ENCODE measurements around the gene DIAPH1.

Gene DIAPH1

DNA sequence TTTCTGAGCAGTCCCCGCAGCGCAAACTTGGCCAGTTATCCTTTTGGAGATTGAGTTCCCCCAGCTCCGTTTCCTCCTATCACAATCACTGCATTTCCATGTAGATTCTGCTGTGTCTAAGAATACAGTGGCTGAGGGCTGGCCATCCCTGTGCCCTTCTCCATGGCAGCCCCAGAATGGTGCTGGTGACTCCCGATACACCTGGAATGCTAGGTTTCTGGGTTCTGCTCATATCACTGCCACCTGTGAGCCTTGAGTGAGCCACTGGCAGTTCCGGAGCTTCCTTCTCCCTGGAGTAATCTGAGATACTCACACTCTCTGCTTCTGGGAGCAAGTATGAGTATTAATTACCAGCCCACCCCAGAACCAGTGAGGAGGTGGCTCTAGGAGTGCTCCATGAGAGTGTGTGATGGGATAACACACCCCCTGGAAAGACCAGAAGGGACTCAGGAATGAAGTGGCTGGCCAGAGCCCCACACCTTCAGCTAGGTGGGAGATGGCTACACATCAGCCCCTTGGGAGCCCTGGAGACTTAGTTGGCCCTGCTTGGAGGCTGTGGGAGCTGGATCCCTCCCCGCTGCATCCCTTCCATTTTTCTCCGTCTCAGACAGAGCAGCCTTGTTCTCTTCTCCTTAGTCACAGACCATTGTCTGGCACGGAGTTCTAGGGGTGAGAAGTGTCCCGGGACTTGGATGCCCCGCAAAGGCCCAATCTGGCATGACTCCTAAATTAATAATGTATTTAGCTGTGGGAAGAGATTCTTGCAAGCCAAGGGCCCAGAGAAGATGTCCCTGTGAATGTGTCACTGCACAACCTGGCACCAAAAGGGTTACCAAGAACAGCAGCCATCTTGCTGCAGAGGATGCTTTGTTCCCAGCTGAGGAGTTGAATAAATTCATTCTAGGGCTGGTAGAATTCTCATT, 125.0 kb downstream of the DIAPH1 start:
- DNase-seq (ENCODE audit: low spot score) (no peak), ATAC-seq (ENCODE audit: low read depth) (no peak)
- Histone ChIP-seq H3K27ac (ENCODE audit: poor library complexity, severe bottlenecking) (no peak overlapping the region), H3K4me3 (ENCODE audit: severe bottlenecking) (no peak overlapping the region), H3K36me3 (ENCODE audit: low read depth) (no peaks in the 10 kb centered on the region), H3K27me3 (ENCODE audit: insufficient read depth, poor library complexity, severe bottlenecking) (no peaks in the 10 kb centered on the region), H3K4me1 (ENCODE audit: insufficient read depth, poor library complexity, severe bottlenecking) (peaks cover 11% of the 10 kb centered on the region), H3K9me3 (ENCODE audit: severe bottlenecking) (no peaks in the 10 kb centered on the region)
- TF ChIP-seq, protein P1, sequence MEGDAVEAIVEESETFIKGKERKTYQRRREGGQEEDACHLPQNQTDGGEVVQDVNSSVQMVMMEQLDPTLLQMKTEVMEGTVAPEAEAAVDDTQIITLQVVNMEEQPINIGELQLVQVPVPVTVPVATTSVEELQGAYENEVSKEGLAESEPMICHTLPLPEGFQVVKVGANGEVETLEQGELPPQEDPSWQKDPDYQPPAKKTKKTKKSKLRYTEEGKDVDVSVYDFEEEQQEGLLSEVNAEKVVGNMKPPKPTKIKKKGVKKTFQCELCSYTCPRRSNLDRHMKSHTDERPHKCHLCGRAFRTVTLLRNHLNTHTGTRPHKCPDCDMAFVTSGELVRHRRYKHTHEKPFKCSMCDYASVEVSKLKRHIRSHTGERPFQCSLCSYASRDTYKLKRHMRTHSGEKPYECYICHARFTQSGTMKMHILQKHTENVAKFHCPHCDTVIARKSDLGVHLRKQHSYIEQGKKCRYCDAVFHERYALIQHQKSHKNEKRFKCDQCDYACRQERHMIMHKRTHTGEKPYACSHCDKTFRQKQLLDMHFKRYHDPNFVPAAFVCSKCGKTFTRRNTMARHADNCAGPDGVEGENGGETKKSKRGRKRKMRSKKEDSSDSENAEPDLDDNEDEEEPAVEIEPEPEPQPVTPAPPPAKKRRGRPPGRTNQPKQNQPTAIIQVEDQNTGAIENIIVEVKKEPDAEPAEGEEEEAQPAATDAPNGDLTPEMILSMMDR (IDR thresholded peaks at IDR 0.05; ENCODE audit: poor library complexity, severe bottlenecking) = no peak

DNA sequence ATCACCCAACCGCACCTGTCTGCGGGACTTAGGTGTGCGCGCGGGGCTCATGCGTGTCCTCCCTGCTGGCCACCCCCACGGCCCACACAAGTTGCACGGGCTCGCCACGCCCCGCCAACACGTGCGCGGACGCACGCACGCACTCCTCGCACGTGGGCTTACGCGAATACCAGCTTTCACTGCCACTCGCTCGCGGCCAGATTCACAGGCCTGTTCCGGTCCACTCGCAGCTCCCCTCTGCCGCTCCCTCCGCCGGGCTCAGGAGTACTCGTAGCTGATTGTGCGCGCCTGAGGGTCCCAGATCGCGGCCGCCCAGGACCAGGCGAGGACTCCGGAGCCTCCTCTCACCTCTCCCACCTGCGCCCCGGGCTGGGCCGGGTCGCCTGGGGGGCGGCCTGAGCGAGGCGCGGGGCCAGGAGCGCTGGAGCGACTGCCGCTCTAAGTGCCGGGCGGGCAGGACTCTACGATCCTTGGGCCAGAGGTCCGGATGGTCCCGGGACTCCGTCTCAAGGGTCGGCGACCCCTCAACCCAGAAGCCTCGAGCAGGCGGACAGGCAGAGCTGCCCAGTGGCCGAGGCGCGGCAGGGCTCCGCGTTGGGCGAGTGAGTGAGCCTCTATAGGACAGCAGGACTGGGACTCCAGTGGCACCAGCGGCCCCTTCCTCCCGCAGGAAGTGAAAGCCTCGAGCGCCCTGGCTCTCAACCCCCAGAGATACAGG, 126.5 kb downstream of the DIAPH1 start:
- Histone ChIP-seq H3K27ac (ENCODE audit: poor library complexity, severe bottlenecking) (no peak overlapping the region), H3K4me1 (ENCODE audit: insufficient read depth, poor library complexity, severe bottlenecking) (peaks cover 22% of the 10 kb centered on the region), H3K9me3 (ENCODE audit: severe bottlenecking) (no peaks in the 10 kb centered on the region), H3K36me3 (ENCODE audit: low read depth) (no peaks in the 10 kb centered on the region), H3K27me3 (ENCODE audit: insufficient read depth, poor library complexity, severe bottlenecking) (no peaks in the 10 kb centered on the region), H3K4me3 (ENCODE audit: severe bottlenecking) (no peak overlapping the region)
- DNase-seq (ENCODE audit: low spot score) (no peak), ATAC-seq (ENCODE audit: low read depth) (no peak)
- TF ChIP-seq, protein P1 (IDR thresholded peaks at IDR 0.05; ENCODE audit: poor library complexity, severe bottlenecking) = no peak

DNA sequence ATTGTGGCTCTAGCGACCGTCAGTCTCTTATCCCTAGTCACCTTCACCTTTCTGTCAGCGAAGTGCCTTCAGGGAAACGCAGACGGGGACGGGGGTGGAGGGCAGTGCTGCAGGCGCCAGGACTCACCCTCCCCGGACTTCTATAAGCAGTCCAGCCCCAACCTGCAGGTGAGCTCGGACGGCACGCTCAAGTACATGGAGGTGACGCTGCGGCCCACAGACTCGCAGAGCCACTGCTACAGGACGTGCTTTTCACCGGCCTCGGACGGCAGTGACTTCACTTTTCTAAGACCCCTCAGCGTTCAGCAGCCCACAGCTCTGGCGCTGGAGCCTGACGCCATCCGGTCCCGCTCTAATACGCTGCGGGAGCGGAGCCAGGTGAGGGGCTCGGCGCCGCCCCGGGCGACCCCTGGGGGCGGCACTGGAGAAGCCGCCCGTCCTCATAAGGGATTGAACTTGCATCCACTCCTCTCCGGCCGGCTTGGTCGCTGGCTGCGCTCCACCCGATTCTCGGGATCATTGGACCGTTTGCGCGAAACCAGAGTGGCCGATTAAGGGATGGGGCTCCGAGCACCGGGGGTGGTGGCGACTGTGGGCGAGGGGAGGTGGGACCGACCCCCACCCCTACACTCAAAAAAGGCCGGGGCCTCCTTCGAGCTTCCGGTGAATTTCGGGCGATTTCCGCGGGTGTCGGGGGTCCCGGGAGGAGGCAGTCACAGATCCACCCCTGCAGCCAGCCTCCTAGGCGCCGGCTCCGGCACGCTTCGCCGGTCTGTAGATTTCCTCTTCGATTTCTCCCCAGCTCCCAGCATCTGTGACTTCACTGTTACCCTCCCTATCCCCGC, 127.3 kb downstream of the DIAPH1 start:
- Histone ChIP-seq H3K27me3 (ENCODE audit: insufficient read depth, poor library complexity, severe bottlenecking) (no peaks in the 10 kb centered on the region), H3K27ac (ENCODE audit: poor library complexity, severe bottlenecking) (no peak overlapping the region), H3K36me3 (ENCODE audit: low read depth) (no peaks in the 10 kb centered on the region), H3K4me1 (ENCODE audit: insufficient read depth, poor library complexity, severe bottlenecking) (peaks cover 22% of the 10 kb centered on the region), H3K4me3 (ENCODE audit: severe bottlenecking) (no peak overlapping the region), H3K9me3 (ENCODE audit: severe bottlenecking) (no peaks in the 10 kb centered on the region)
- ATAC-seq (ENCODE audit: low read depth) = no peak
- no peak for DNase-seq (ENCODE audit: low spot score)
- TF ChIP-seq, protein P1 (IDR thresholded peaks at IDR 0.05; ENCODE audit: poor library complexity, severe bottlenecking) = no peak

DNA sequence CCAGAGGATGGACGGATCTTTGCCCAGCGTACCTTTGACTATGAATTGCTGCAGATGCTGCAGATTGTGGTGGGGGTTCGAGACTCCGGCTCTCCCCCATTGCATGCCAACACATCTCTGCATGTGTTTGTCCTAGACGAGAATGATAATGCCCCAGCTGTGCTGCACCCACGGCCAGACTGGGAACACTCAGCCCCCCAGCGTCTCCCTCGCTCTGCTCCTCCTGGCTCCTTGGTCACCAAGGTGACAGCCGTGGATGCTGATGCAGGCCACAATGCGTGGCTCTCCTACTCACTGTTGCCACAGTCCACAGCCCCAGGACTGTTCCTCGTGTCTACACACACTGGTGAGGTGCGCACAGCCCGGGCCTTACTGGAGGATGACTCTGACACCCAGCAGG, 128.0 kb downstream of the DIAPH1 start:
- Histone ChIP-seq H3K27me3 (ENCODE audit: insufficient read depth, poor library complexity, severe bottlenecking) (no peaks in the 10 kb centered on the region), H3K4me1 (ENCODE audit: insufficient read depth, poor library complexity, severe bottlenecking) (peaks cover 22% of the 10 kb centered on the region), H3K9me3 (ENCODE audit: severe bottlenecking) (no peaks in the 10 kb centered on the region), H3K4me3 (ENCODE audit: severe bottlenecking) (no peak overlapping the region), H3K27ac (ENCODE audit: poor library complexity, severe bottlenecking) (no peak overlapping the region), H3K36me3 (ENCODE audit: low read depth) (no peaks in the 10 kb centered on the region)
- DNase-seq (ENCODE audit: low spot score) = no peak
- TF ChIP-seq, protein P1 (IDR thresholded peaks at IDR 0.05; ENCODE audit: poor library complexity, severe bottlenecking) = no peak
- ATAC-seq (ENCODE audit: low read depth) = no peak

Data from RWPE2 (cell line).